Subcutaneous abdominal adipose tissue (tissue), 5 donors: ENCODE measurements around the gene PIK3R2.
A peak's percentile ranks its signal among the peaks of the same experiment; 100 is the strongest.

Source experiments
- H3K27ac ChIP-seq: one replicate; pipeline ENCODE4 v1.7.0; 2013; ENCODE audit warnings: low read depth, mild to moderate bottlenecking, inconsistent platforms, low read length, moderate library complexity
- H3K27me3 ChIP-seq, 5 donors: one replicate each; pipeline ENCODE4 v1.7.0; 2013; ENCODE audit warnings: low read length in 5 of 5, inconsistent platforms in 1 of 5; ENCODE audit not compliant: control insufficient read depth in 5 of 5, insufficient read depth in 4 of 5
- H3K36me3 ChIP-seq, 5 donors: one replicate each; pipeline ENCODE4 v1.7.0; 2013; ENCODE audit warnings: low read length in 5 of 5; ENCODE audit not compliant: control insufficient read depth in 5 of 5, insufficient read depth in 5 of 5
- H3K4me1 ChIP-seq, 5 donors: one replicate each; pipeline ENCODE4 v1.7.0; 2013; ENCODE audit warnings: low read length in 5 of 5, mild to moderate bottlenecking in 3 of 5, moderate library complexity in 1 of 5; ENCODE audit not compliant: control insufficient read depth in 5 of 5, insufficient read depth in 5 of 5
- H3K4me3 ChIP-seq, 5 donors: one replicate each; pipeline ENCODE4 v1.7.0; 2013; ENCODE audit warnings: low read length in 5 of 5, low read depth in 1 of 5
- H3K9ac ChIP-seq, 5 donors: one replicate each; pipeline ENCODE4 v1.7.0; 2013; ENCODE audit warnings: low read length in 5 of 5, mild to moderate bottlenecking in 4 of 5, moderate library complexity in 3 of 5
- H3K9me3 ChIP-seq, 5 donors: one replicate each; pipeline ENCODE4 v1.7.0; 2013; ENCODE audit warnings: low read length in 5 of 5; ENCODE audit not compliant: control insufficient read depth in 5 of 5
- donor health status: healthy.
- donor health status: healthy.
- donor health status: healthy.
- donor health status: healthy.
- donor health status: healthy.

PIK3R2 gene

DNA sequence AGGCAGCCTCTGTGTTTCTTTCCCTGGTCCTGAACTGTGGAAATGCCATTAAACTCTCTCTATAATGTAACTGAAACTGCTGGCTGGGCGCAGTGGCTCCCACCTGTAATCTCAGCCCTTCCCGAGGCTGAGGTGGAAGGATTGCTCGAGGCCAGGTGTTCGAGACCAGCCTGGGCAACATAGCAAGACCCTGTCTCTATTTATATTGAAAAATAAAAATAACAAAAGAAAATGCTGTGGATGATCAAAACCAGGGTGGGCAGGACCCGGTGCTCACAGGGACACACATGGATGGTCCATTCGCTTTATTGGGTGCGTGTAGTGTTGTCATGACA is 43.5 kb downstream of the PIK3R2 start:
- no peaks in the 10 kb centered on the region for H3K9me3 ChIP-seq
- peaks cover 0 to 35% (median 25%) of the 10 kb centered on the region in 5 donors for H3K36me3 ChIP-seq
- no peak overlapping the region for H3K9ac ChIP-seq
- H3K4me3 ChIP-seq: no peak overlapping the region
- H3K27ac ChIP-seq: no peak overlapping the region
- H3K27me3 ChIP-seq: no peaks in the 10 kb centered on the region
- H3K4me1 ChIP-seq: peaks cover 9 to 29% (median 25%) of the 10 kb centered on the region in 5 donors

DNA sequence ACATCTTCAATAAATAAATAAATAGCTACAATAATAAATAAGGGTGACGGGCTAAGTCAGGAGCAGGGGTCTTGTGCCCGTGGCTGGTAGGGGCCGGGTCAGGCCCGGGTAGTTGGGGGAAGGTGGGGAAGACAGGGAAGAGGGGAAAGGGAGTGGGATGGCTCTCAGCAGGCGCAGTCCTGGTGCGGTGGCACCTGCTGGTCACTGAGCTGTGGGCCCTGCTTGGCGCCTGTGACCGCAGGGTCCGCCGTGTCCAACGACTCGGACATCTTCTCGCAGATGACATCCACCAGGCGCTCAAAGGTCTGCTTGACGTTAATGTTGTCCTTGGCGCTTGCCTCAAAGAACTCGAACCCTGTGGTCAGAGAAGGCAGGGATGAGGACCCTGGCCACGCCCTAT is 44.3 kb downstream of the PIK3R2 start:
- Histone ChIP-seq H3K9me3 (no peaks in the 10 kb centered on the region), H3K4me1 (peaks cover 9 to 22% (median 17%) of the 10 kb centered on the region in 5 donors), H3K27me3 (no peaks in the 10 kb centered on the region), H3K36me3 (peaks cover 0 to 35% (median 25%) of the 10 kb centered on the region in 5 donors), H3K4me3 (no peak overlapping the region), H3K9ac (no peak overlapping the region), H3K27ac (no peak overlapping the region)

DNA sequence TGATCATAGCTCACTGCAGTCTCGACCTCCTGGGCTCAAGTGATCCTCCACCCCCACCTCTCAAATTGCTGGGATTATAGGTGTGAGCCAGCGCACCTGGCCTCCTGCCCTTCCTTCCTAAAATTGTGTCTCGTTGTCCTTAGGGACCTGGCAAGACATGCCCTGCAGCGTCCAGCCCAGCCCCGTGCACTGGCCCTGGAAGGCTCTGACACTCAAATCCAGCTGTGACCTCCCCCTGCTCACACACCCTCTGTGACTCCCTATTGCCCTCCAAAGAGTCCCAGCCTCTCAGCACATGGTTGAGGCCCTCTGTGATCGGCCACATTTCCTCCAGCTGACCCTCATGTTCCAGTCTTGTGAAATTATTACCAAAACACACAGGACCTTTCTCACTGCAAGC is 45.0 kb downstream of the PIK3R2 start:
- Histone ChIP-seq H3K4me3 (no peak overlapping the region), H3K4me1 (peaks cover 5 to 23% (median 21%) of the 10 kb centered on the region in 5 donors), H3K27me3 (no peaks in the 10 kb centered on the region), H3K9ac (no peak overlapping the region), H3K36me3 (peaks cover 0 to 35% (median 25%) of the 10 kb centered on the region in 5 donors), H3K9me3 (no peaks in the 10 kb centered on the region), H3K27ac (no peak overlapping the region)

DNA sequence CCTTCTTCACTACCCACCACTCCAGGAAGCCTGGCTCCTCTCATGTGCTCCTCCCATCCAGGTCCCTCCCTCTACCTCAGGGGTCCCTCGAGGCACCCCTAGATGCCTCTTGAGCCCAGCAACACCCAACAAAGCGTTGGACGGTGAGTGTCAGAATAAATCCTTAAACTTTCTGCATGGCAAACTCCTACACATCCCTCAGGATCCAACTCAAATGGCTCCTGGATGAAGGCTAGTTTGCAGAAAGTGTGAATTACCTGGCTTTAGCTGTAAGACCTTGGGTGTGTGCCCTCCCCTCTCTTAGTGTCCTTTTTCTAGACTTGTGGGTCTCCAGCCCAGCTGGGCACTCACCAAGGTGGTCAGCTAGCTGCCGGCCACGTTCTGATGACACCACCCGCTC is 45.4 kb downstream of the PIK3R2 start:
- H3K9me3 ChIP-seq: no peaks in the 10 kb centered on the region
- H3K36me3 ChIP-seq: peaks cover 0 to 35% (median 25%) of the 10 kb centered on the region in 5 donors
- H3K4me1 ChIP-seq: peaks cover 8 to 25% (median 23%) of the 10 kb centered on the region in 5 donors
- H3K27ac ChIP-seq: no peak overlapping the region
- no peaks in the 10 kb centered on the region for H3K27me3 ChIP-seq
- H3K9ac ChIP-seq: no peak overlapping the region
- no peak overlapping the region for H3K4me3 ChIP-seq

DNA sequence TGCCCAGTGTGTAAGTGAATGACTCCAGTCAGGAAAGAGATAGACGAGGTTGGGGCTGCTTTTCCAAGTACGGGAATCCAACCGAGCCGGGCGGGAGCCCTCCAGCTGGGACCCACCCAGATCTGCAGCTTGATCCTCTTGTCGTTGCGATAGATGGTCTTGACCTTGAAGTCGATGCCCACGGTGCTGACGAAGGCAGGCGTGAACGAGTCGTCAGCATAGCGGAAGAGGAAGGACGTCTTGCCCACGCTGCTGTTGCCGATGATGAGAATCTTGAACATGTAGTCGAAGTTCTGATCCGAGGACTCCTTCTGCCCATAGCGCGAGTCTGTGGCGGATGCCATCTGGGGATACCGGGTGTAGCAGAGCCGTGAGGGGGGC is 49.4 kb downstream of the PIK3R2 start:
- peaks cover 3 to 31% (median 28%) of the 10 kb centered on the region in 5 donors for H3K4me1 ChIP-seq
- H3K4me3 ChIP-seq: peak overlapping the region in 1 of 5 donors; percentile 86
- no peak overlapping the region for H3K27ac ChIP-seq
- H3K27me3 ChIP-seq: no peaks in the 10 kb centered on the region
- H3K9ac ChIP-seq: no peak overlapping the region
- peaks cover 0 to 23% (median 13%) of the 10 kb centered on the region in 5 donors for H3K36me3 ChIP-seq
- H3K9me3 ChIP-seq: no peaks in the 10 kb centered on the region

DNA sequence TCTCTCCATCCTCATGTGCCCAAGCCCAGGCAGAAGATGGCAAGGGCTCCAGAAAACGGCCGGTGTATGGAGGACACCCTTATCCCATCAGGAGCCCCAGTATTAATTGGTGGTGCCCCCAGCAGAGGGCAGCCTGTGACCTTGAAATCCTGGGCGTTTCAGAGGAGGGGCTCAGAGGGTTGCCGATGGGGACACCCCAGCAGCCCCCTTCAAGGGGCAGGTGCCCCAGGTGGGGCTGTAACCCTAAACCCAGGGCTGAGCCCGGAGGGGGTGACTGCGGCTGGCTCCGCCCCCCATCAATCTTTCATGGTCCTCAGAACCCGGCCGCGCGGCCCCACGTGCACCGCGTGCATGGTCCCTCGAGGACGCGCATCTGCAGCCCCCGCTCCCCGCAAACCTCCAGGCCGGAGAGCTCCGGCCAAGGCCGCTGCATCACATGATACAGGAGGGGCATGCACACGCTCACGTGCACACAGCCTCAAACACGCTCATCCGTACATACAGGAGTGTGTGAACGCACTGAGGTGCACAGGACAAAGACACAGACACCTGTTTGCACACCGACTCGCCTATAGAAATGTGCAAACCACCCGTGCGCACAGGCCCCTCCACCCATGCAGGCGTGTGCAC is 49.9 kb downstream of the PIK3R2 start:
- H3K27ac ChIP-seq: no peak overlapping the region
- H3K9me3 ChIP-seq: no peaks in the 10 kb centered on the region
- H3K9ac ChIP-seq: peak overlapping the region in 2 of 5 donors; percentile 35 to 70
- peaks cover 3 to 31% (median 28%) of the 10 kb centered on the region in 5 donors for H3K4me1 ChIP-seq
- H3K27me3 ChIP-seq: no peaks in the 10 kb centered on the region
- peaks cover 0 to 19% (median 11%) of the 10 kb centered on the region in 5 donors for H3K36me3 ChIP-seq
- H3K4me3 ChIP-seq: peak overlapping the region; percentile 62 to 86 (median 85)

DNA sequence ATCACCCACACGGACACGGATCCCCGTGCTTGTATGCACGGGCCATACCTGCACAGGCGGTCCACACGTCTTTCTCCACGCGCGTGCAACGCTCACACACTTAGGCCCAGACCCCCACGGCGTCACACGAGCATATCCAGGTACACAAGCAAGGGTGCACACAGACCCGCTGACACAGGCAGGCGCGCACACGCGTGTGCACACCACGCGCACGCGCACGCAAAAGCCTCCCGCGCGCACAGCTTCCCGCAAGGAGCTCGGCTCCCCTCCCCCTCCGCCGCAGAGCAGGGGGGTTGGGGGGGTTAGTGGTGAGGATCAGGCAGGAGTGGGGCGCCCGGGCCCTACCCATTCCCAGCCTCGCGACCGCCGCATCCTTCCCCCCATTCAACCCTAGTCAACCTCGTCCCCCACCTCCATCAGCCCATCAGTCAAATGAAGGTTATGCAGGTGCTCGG is 50.5 kb downstream of the PIK3R2 start:
- H3K4me1 ChIP-seq: peaks cover 3 to 31% (median 28%) of the 10 kb centered on the region in 5 donors
- no peaks in the 10 kb centered on the region for H3K9me3 ChIP-seq
- H3K36me3 ChIP-seq: peaks cover 0 to 13% (median 7%) of the 10 kb centered on the region in 5 donors
- H3K9ac ChIP-seq: peak overlapping the region in 3 of 5 donors; percentile 35 to 70 (median 66)
- peaks cover 0 to under 1% (median 0%) of the 10 kb centered on the region in 5 donors for H3K27me3 ChIP-seq
- H3K4me3 ChIP-seq: peak overlapping the region in 4 of 5 donors; percentile 78 to 86 (median 86)
- H3K27ac ChIP-seq: no peak overlapping the region

DNA sequence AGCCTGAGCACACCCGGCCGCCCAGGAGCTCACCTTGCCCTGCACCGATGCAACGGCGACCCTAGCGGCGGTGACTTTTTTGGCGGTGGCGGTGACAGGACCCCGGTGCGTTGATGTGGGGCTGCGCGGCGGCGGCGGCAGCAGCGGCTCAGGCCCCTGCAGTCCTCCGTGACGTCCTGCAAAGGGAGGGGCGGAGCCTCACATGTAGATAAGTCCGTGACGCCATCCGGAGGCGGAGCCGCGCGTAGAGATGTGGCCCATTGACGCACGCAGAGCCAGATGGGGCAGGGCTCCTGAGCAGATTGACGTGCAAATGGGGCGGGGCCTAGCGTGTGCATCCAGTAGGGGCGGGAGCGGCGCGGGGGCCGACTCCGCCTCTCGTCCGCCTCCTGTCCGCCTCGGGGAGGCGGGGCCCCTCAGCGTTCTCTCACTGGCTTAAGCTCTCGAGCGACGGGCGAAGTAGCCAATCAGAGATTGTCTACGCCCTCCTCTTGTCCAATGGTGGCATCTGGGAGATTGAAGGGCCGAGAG is 51.0 kb downstream of the PIK3R2 start, which contains the start of gene RAB3A:
Gene RAB3A (minus strand): TSS at position 180 of the 531 bp plus-strand sequence. CDS start 1,302 bp downstream, outside the sequence.
- Histone ChIP-seq H3K27ac (peak within 1 kb of the TSS; percentile 96), H3K4me1 (peaks cover 3 to 31% (median 28%) of the 10 kb centered on the region in 5 donors), H3K27me3 (peaks cover 0 to 4% (median 2%) of the 10 kb centered on the region in 5 donors), H3K4me3 (peak within 1 kb of the TSS; percentile 78 to 86 (median 85)), H3K9me3 (no peaks in the 10 kb centered on the region), H3K36me3 (peaks cover 0 to 9% (median 3%) of the 10 kb centered on the region in 5 donors), H3K9ac (peak within 1 kb of the TSS; percentile 17 to 90 (median 87))

DNA sequence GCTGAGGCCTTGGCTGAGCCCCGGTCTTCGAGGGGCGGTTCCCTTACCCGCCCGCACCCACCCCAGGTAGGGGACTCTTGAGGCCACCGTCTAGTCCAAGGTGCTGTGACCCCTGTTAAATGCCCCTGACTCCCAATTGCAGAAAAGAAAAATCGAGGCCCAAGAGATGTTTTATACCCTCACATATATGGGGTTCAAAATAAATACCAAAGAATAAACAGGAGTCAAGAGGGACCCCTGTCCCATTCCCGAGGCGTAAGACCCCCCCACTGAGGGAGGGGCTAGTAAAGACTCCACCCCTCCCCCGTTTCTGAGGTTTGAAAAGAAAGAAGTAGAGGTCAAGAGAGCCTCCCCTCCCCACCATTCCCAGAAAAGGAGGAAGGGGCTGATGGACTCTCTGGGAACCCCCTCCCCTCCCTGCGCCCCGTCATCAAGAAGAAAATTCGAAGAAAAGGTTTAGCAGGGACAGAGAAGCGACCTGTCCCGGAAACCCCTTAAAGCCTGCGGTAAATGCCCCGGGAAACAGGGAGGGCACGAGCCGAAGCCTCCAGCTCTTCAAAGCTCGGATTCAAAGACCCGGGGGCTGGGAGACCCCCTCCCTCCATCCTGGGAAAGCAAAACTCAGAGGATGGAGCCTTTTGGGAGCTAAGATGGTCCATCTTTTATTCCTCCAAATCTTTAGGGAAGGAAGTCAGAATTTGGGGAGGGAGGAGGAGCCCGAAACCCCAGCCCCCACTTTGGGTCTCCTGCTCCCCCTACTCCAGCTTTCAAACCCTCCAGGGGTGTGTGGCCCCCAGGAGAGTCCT is 51.6 kb downstream of the PIK3R2 start:
- peak overlapping the region; percentile 68 to 80 (median 74) for H3K4me3 ChIP-seq
- peak overlapping the region; percentile 17 to 90 (median 87) for H3K9ac ChIP-seq
- H3K27ac ChIP-seq: peak overlapping the region; percentile 96
- H3K9me3 ChIP-seq: no peaks in the 10 kb centered on the region
- peaks cover 3 to 31% (median 28%) of the 10 kb centered on the region in 5 donors for H3K4me1 ChIP-seq
- H3K36me3 ChIP-seq: peaks cover 0 to 6% (median 3%) of the 10 kb centered on the region in 5 donors
- H3K27me3 ChIP-seq: peaks cover 0 to 4% (median 2%) of the 10 kb centered on the region in 5 donors
